GM21526 (cell line): ENCODE measurements around the gene VCP.

Experiments used
- ATAC-seq: cut with Tn5 transposase; IDR thresholded peaks from one replicate; pipeline ENCODE4 v1.9.1; 2021; ENCODE audit warnings: moderate library complexity; ENCODE audit not compliant: unreplicated experiment, low FRiP score

Gene VCP

GRCh38 chr9:35072461-35073278, at the start of gene VCP:
TSS of gene VCP (minus strand) at chr9:35072625. CDS start at chr9:35072353, 272 bp downstream.
- peak; percentile 77 for ATAC-seq

DNA sequence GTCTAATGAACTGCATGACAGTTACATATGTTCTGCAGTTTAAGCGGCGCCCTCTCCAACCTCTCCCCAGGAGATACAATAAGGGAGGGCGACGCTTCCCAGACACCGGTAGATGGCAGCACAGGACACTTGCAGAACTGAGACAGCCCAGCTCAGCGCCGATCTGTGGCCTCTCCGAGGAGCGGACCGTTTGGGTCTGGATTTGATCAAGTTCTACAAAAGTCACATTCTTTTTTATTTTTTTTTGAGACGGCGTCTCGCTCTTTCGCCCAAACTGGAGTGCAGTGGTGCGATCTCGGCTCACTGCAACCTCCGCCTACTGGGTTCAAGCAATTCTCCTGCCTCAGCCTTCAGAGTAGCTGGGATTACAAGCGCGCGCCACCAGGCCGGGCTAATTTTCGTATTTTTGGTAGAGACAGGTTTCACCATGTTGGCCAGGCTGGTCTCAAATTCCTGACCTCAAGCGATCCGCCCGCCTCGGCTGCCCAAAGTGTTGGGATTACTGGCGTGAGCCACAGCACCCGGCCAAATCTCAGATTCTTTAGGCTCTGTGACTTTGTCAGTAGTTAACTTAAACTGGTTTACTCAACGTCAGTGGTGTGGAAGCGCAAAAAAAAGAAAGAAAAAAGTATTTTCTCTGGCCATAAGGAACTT, 44.6 kb upstream of the VCP start:
- peak; percentile 44 for ATAC-seq

GRCh38 chr9:35116539-35116897, 44.1 kb upstream of the VCP start:
- ATAC-seq = peak; percentile 2

- ATAC-seq = peak; percentile 58
Observed at GRCh38 chr9:35115680-35116538, 43.5 kb upstream of the VCP start, which contains the start of gene ATOSB. TSS of gene ATOSB (minus strand) at chr9:35115862. CDS start at chr9:35108274, 7,588 bp downstream.

DNA sequence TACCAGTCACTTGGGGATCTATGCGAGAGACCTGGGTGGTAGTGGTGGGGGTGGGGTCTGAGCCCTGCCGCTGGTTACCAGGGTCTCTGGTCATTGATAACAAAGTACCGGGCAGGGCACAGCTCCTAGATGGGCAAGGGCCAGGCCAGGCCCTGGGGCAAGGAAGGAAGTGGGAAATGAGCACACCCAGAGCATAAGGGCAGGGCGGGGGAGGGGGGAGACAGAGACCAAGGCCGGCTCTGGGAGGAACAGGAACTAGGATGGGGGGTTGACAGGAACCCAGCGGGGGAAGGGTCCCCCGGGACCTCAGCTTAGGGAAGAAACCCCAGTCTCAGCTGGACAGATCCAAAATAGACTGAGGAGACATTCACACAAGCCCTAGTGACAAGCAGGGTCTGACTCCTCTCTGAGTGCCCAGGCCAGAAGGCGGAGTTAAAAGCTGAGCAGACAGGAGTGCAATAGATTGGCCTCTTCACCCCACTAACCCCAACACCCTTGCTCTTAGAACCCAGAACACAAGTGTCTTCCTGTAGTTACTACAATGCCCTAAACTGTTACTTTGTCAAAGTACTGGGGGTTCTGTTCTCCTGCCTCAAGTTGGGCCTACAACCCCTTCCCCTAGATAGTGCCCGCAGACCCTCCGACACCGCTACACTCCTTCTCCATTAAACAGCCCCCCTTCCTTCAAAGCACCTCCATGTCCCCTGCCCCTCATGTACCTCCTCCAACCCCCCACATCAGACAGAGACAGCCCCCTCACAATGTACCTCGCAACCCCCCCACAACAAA, 42.6 kb upstream of the VCP start:
- no peak for ATAC-seq

- no peak for ATAC-seq
Observed at GRCh38 chr9:35114113-35114839, 41.9 kb upstream of the VCP start.

DNA sequence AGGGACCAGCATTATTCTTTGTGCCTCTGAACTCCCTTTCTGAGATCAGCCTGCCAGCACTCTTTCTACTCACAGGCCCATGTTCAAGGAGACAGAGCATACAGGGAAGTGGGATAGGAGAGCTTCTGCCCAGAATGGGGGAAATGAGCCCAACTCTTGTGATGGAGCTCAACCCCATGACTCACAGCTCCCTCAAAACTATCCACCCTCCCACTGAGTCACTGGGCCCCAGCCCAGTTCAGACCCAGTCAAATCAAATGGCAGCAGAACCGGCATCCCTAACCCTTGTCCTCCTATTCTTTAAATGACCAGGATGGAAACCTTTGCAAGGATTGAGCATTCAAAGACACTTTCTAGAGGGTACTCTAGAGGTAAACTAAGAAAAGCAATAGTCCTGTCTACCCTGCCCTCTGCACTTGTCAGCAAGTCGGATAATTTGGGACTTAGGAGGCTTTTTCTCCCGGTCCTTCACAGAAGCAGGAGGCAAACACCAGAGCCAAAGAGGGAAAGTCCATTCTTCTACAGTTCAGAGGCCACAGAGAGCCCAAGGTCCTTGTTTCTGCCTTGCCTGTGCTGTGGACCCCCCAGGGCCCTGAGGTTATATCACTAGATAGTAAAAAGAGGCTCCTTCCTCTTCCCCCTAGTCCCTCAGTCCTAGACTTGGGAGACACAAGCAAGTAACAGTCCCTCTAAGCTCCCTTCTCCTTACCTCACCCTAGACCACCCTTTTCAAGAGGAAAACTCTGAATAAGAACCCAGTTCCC, 40.0 kb upstream of the VCP start:
- ATAC-seq = no peak

DNA sequence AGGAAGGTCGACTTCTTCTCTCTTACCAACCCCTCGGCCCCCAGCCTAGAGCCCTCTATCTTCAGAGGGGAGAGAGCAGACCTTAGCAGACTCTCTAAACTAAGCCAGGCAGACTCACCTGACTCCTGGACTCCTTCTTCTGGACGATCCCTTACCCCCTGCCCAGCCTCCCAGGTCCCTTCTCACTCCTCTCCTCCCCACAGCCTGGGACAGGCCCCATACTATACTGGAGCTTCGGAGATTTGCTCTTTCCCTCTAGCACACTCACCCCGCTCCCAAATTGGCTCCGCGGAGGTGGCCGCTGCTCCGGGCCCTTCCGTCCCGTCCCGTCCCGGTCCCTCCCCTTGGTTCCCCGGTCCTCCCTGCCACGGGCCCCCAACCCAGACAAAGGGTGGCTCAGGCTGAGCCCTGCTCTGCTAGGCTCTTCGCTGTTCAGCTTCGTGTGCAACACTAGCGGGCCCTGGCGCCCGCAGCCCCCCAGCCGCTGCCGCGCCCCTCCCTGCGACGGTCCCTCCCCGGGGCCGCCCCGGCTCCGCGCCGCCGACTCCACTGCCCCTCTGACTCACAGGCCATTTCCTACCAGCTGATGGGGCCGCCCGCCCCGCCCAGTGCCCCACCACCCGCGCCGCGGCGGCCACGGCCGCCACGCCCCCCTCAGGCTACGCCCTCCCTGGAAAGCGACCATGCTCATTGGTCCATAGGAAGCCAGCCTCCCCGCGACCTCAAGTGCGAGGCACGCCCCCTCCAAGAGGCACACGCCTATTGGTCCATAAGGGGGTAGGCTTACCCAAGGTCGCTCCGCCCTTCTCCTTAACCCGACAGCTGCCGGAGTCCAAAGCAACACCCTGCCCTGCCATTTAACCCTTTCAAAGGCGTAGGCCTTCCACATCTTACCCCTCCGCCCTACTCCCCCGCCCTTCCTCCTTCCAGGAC, 38.8 kb upstream of the VCP start:
- peak; percentile 69 for ATAC-seq

DNA sequence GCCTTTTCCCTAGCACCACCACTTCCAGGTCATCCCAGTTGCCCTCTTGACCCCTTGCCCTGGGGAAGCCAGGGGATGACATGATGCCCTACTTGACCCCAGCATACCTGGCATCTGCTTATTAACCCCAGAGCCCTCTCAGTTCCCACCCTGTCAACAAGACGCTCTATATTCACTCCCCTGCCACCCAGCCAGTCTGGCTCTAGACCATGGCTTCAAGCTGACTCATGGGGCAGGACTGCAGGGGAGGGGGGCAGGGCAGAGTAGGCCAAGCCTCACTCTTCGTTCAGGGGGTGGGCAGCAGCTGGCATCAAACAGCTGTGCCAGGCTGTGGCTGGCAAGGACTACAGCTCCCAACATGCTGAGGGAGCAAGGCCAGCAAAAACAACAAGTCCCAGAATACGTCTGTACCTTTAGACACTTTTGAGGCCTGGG, 37.9 kb upstream of the VCP start:
- ATAC-seq = no peak

- ATAC-seq = no peak
Observed at GRCh38 chr9:35108946-35109575, 36.6 kb upstream of the VCP start.

- ATAC-seq = no peak
Observed at GRCh38 chr9:35108461-35108860, 36.0 kb upstream of the VCP start.

DNA sequence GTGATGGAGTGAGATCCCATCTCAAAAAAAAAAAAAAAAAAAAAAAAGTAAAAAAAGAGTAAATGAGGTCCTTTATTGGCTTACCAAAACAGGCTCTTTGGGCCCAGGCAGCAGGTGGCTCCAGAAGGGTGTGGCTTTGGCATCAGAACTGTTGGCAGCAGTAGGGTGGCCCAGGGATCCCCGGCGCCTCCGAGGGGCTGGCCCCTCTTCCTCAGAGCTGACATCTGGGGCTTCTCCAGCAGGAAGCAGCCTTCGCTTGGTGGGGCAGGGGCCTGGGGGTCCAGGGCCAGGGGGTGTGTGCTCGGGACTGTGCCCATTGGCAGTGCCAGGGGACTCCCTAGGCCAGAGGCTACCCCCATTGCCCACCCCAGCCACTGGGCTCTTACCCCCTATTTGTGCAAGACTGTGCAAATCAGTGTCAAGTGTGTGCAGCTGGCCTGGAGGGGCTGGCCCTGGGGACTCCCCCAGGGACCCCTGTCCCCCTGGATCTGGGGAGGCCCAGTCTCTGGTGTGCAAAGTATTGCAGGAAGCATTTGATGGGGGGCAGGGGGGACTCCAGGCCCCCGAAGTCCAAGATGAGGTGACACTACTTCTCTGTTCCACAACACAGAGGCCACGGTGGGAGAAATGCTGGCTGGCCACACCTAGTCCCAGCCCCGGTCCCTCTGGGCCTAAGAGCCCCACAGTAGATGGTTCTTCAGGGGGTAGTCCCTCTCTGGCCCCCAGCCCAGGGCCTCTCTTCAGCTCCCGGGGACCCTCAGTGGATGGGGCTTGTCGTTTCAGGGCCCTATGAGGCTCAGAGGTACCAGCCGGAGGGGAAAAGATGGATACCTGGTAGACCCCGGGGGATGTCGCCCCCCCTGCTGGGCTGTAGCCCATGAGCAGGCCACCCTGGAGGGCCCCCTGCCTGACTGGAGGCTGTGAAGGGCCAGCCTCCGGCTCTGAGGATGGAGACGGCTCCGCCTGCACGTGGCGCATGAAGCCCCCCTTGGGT, 35.2 kb upstream of the VCP start:
- ATAC-seq = no peak

DNA sequence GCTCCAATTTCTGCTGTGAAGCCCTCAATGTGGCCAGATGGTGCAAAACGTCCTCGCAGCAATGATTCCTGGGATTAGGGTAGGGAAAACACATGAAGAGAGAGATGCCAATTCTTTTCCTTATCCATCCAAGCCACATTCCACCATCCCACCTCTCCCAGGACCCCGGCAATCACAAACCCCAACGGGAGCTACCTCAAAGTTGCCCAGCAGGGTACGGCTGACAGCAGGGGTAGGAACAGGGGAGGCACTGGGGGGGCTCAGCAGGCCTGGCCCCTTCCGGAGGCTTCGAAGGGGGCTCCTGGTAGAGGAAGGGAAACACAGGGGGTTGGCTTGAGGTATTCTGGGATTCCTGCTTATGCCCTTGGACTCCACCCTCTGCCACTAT, 33.9 kb upstream of the VCP start:
- ATAC-seq = no peak

DNA sequence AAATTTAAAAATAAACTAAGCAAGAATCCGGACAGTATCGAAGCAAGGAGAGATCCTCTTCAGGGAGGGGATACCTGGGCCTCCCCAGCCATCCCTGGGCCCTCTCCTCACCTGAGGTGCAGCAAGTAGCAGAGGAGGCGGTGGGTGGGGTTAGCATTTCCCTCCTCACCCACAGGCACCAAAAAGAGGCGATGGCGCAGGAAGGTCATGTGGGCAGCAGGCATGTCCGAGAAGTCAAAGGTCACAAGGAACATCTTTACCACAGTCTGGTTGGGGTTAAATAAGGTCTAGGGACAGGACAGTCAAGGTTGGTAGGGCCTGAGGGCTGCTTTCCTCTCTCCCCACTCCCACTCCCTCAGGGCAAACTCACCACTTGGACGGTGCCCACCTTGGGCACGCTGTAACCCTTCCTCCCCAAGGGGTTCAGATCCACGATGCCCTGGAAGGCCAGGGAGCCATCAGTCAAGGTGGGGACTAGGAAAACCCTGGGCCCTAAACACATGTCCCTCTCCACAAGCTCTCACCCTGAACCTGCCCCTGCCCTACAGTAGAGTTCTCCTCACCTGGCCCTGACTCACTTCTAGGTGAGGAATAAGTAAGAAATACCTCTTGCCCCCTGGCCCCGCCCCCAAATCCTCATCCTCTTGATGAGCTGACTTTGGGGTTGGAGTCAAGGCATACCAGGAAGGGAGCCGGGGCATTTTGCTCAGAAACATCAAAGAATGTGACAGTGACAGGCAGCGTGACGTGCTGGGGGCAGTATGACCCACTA, 33.3 kb upstream of the VCP start:
- ATAC-seq = no peak

GRCh38 chr9:35105126-35105525, 32.7 kb upstream of the VCP start:
- no peak for ATAC-seq
